Naive thymus-derived CD4-positive, alpha-beta T cell (primary cell): ENCODE data around the gene FIZ1. TPM values are rescaled to one million over a fixed set of nuclear protein-coding genes. Genes with fewer than 3 reads are reported as not detected.
A peak's percentile ranks its signal among the peaks of the same experiment; 100 is the strongest.

Experiments used
- ATAC-seq: fragments of 150-1000 bp; cut with Tn5 transposase; 2 replicates; pipeline ENCODE4 v1.10.0; 2021; ENCODE audit warnings: mild to moderate bottlenecking, moderate library complexity
- CTCF ChIA-PET: fragments of 350-600 bp; sonication (Branson Sonifier 250); formaldehyde crosslinking; loops from one replicate; lab custom pipeline; 2021; ENCODE audit warnings: antibody characterized with exemption; lab: Charles Lee
- POLR2A ChIA-PET: fragments of 350-600 bp; sonication (Branson Sonifier 250); formaldehyde crosslinking; loops from one replicate; lab custom pipeline; 2021; ENCODE audit warnings: antibody characterized with exemption, inconsistent platforms; lab: Charles Lee
- DNase-seq, 9 donors: peaks; one replicate each; pipeline versions ENCODE4 v3.0.0 to v3.0.0-alpha.2; 2020 to 2022; ENCODE audit warnings: mixed read lengths in 1 of 9
- H3K27ac ChIP-seq: one replicate; pipeline ENCODE4 v1.7.0; 2013; ENCODE audit warnings: mild to moderate bottlenecking, low read depth, low read length, moderate library complexity
- H3K27me3 ChIP-seq, 2 donors: one replicate each; pipeline ENCODE4 v1.7.0; 2013; ENCODE audit warnings: low read length in 2 of 2, mild to moderate bottlenecking in 2 of 2, moderate library complexity in 2 of 2; ENCODE audit not compliant: control insufficient read depth in 2 of 2, insufficient read depth in 2 of 2
- H3K36me3 ChIP-seq, 3 experiments: 1 replicate in 2 of 3; 2 replicates in 1 of 3; pipeline ENCODE4 v1.7.0; 2013; ENCODE audit warnings: low read length in 3 of 3, mild to moderate bottlenecking in 3 of 3, moderate library complexity in 1 of 3; ENCODE audit not compliant: insufficient read depth in 3 of 3, control insufficient read depth in 2 of 3
- H3K4me1 ChIP-seq, 2 donors: one replicate each; pipeline ENCODE4 v1.7.0; 2013; ENCODE audit warnings: low read length in 2 of 2, mild to moderate bottlenecking in 2 of 2, moderate library complexity in 1 of 2; ENCODE audit not compliant: control insufficient read depth in 2 of 2, insufficient read depth in 2 of 2
- H3K4me3 ChIP-seq: 2 replicates; pipeline ENCODE4 v1.7.0; 2013; ENCODE audit warnings: mild to moderate bottlenecking, low read length
- H3K9me3 ChIP-seq, 3 experiments: 1 replicate in 2 of 3; 2 replicates in 1 of 3; pipeline ENCODE4 v1.7.0; 2013; ENCODE audit warnings: low read length in 3 of 3; ENCODE audit not compliant: control insufficient read depth in 2 of 3
- H3K27ac Mint-ChIP-seq, 9 donors: one replicate each; pipeline ENCODE4 v1.8.0; 2020 to 2022; ENCODE audit warnings: mixed read lengths in 9 of 9, mild to moderate bottlenecking in 8 of 9, moderate library complexity in 5 of 9, inconsistent platforms in 2 of 9
- H3K27me3 Mint-ChIP-seq, 5 donors: one replicate each; pipeline ENCODE4 v1.8.0; 2021 to 2022; ENCODE audit warnings: mixed read lengths in 5 of 5, mild to moderate bottlenecking in 1 of 5
- H3K36me3 Mint-ChIP-seq, 5 donors: one replicate each; pipeline ENCODE4 v1.8.0; 2020 to 2022; ENCODE audit warnings: mixed read lengths in 5 of 5, mild to moderate bottlenecking in 3 of 5, inconsistent platforms in 1 of 5
- H3K4me1 Mint-ChIP-seq, 7 donors: one replicate each; pipeline ENCODE4 v1.8.0; 2020 to 2022; ENCODE audit warnings: mixed read lengths in 7 of 7, mild to moderate bottlenecking in 3 of 7, inconsistent platforms in 1 of 7
- H3K4me3 Mint-ChIP-seq, 10 donors: one replicate each; pipeline ENCODE4 v1.8.0; 2020 to 2022; ENCODE audit warnings: mild to moderate bottlenecking in 10 of 10, mixed read lengths in 10 of 10, moderate library complexity in 6 of 10, inconsistent platforms in 2 of 10
- H3K9me3 Mint-ChIP-seq, 11 donors: one replicate each; pipeline ENCODE4 v1.8.0; 2020 to 2022; ENCODE audit warnings: mixed read lengths in 11 of 11, mild to moderate bottlenecking in 4 of 11, inconsistent platforms in 1 of 11, moderate library complexity in 1 of 11
- intact Hi-C, 2 donors: fragments of 100-400 bp; cut with micrococcal nuclease; formaldehyde crosslinking; loops; one replicate each; pipeline ENCODE4 v1.15.1; 2023
- polyA plus RNA-seq, 2 donors: library from polyadenylated mRNA; unstranded; fragments of 300-500 nt; fragmentation: Illumina TruSeq; gene quantifications; one replicate each; pipeline ENCODE4 v1.2.3, GENCODE V29; 2021
- total RNA-seq, 6 experiments: library from RNA in 5 of 6; stranded (reverse) in 5 of 6; gene quantifications; 1 replicate in 5 of 6; 2 replicates in 1 of 6; pipeline ENCODE4 v1.2.3 and lab custom pipeline; 2021 to 2026

The FIZ1 gene
- total and polyA plus RNA-seq, 7 experiments from 2014 or later, result 3.3 to 32.0 (median 10.6) TPM

DNA sequence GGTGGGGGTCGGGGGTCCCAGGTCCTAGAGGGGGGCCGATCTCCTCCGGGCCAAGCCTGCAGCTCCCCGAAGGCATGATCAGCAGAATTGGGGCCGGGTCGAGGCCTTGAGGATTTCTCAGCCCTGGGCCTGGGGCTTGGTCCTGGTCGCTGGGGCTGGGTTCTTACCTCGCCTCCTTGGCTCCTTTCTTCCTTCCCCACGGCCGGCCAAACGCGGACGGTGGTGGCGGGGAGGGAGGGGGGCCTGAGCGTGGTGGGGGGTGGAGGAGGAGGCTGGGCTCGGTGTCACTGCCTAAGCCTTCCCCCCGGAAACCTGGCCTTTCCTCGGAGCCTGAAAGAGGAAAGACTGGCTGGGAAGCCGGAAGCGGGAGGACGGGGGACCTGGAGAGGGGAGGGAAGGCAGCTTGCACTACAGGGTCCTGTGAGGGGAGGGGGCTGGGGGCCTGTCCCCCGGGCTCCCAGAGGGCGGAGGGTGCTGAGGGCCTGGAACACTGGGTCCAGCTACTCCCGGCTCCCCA is 18.6 kb downstream of the FIZ1 start, which contains the start of gene ZNF579:
ZNF579 (minus strand) TSS at position 221 of the 517 bp plus-strand sequence. CDS start 1,209 bp downstream, outside the sequence.
- H3K27me3 ChIP-seq, result no peaks in the 10 kb centered on the region
- peaks cover 0 to 11% (median 0%) of the 10 kb centered on the region in 3 experiments for H3K36me3 ChIP-seq
- H3K4me1 ChIP-seq, result peaks cover 8 to 16% of the 10 kb centered on the region in 2 donors
- H3K9me3 Mint-ChIP-seq, result peaks cover 0 to 8% (median 3%) of the 10 kb centered on the region in 11 donors
- CTCF ChIA-PET, result interaction anchor here (0.6 to 2.0 kb wide), 2 partner anchors 16 to 25 kb away, joined by 3 to 5 read pairs; partner anchors contain the start of gene ZNF865
- H3K4me3 Mint-ChIP-seq, result peak within 1 kb of the TSS; percentile 85 to 92 (median 88)
- peak within 1 kb of the TSS; percentile 87 for H3K27ac ChIP-seq
- peaks cover 0 to 16% (median 0%) of the 10 kb centered on the region in 5 donors for H3K27me3 Mint-ChIP-seq
- peaks cover 0 to 3% (median 0%) of the 10 kb centered on the region in 3 experiments for H3K9me3 ChIP-seq
- peak in 8 of 9 donors; percentile 50 to 82 (median 64) for DNase-seq
- intact Hi-C loops, result loop anchor here (1.0 to 10.0 kb wide), 7 partner anchors 19 to 196 kb away; partner anchors contain the start of genes FIZ1 (in 2 of the 2), ZNF865 (in 2 of the 2), EPN1 (in 1 of the 2) and RPL28 (in 1 of the 2)
- peaks cover 21 to 35% (median 29%) of the 10 kb centered on the region in 7 donors for H3K4me1 Mint-ChIP-seq
- peaks cover 0 to 15% (median 9%) of the 10 kb centered on the region in 5 donors for H3K36me3 Mint-ChIP-seq
- POLR2A ChIA-PET, result interaction anchor here (0.6 to 2.7 kb wide), 6 partner anchors 18 to 504 kb away, joined by 3 to 20 read pairs (median 7); partner anchors contain the start of genes FIZ1, U2AF2 and ZNF524
- peak; percentile 86 for ATAC-seq
- H3K4me3 ChIP-seq, result peak within 1 kb of the TSS; percentile 82
- peak within 1 kb of the TSS; percentile 76 to 96 (median 88) for H3K27ac Mint-ChIP-seq

DNA sequence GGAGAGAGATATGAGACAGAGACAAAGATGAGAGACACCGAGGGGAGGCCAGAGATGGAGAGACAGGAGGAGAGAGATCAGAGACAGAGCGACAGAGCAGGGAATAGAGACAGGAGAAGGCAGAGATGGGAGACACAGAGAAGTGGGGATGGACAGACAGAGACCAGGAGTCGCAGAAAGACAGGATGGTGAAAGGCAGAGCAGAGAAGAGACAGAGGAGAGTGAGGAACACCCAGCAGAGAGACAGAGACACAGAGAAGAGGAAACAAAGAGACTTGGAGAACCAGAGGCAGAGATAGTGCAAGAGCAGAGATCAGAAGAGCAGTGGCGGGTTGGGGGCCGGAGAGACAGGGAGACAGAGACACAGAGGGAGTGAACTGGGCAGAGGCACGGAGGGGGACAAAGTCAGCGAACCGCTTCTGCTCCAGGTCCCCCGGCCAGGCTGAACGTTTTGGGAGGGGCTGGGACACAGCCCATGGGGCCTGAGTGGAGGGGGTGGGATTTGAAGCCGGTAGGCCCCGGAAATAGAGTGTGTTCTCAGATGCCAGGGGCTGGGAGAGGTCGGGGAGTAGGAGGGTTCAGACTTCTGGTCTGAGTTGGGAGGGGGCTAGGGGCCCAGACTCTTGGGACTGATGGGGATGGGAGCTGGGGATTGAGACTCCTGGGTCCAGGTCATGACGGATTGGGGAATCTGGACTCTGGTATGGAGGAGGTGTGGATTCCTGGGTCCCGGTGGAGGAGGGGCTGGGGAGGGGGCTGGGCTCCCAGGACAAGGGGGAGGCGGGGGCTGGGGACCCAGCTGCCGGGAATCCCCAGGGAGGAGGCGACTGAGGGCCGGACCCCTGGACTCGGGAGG is 19.3 kb downstream of the FIZ1 start:
- H3K4me3 Mint-ChIP-seq, result peak overlapping the region; percentile 85 to 92 (median 88)
- CTCF ChIA-PET, result interaction anchor here (2.0 kb wide), 1 partner anchor 26 kb away, joined by 5 read pairs; the partner anchor contains the start of gene ZNF865
- H3K9me3 Mint-ChIP-seq, result peaks cover 0 to 8% (median 3%) of the 10 kb centered on the region in 11 donors
- Histone ChIP-seq H3K9me3 (peaks cover 0 to 3% (median 0%) of the 10 kb centered on the region in 3 experiments), H3K36me3 (peaks cover 0 to 11% (median 0%) of the 10 kb centered on the region in 3 experiments), H3K27me3 (no peaks in the 10 kb centered on the region), H3K4me1 (peaks cover 8 to 16% of the 10 kb centered on the region in 2 donors), H3K4me3 (peak overlapping the region; percentile 82), H3K27ac (peak overlapping the region; percentile 87)
- POLR2A ChIA-PET, result interaction anchor here (0.6 to 2.7 kb wide), 4 partner anchors 19 to 503 kb away, joined by 3 to 20 read pairs (median 12); partner anchors contain the start of genes FIZ1 and ZNF524
- H3K27me3 Mint-ChIP-seq, result peaks cover 0 to 9% (median 0%) of the 10 kb centered on the region in 5 donors
- DNase-seq, result peak in 2 of 9 donors; percentile 9 to 20
- H3K4me1 Mint-ChIP-seq, result peaks cover 16 to 29% (median 23%) of the 10 kb centered on the region in 7 donors
- peak; percentile 29 for ATAC-seq
- intact Hi-C loops, result loop anchor here (1.0 to 10.0 kb wide), 7 partner anchors 19 to 195 kb away; partner anchors contain the start of genes FIZ1 (in 2 of the 2), ZNF865 (in 2 of the 2), EPN1 (in 1 of the 2) and RPL28 (in 1 of the 2)
- H3K36me3 Mint-ChIP-seq, result peaks cover 0 to 15% (median 9%) of the 10 kb centered on the region in 5 donors
- peak overlapping the region; percentile 74 to 96 (median 88) for H3K27ac Mint-ChIP-seq

DNA sequence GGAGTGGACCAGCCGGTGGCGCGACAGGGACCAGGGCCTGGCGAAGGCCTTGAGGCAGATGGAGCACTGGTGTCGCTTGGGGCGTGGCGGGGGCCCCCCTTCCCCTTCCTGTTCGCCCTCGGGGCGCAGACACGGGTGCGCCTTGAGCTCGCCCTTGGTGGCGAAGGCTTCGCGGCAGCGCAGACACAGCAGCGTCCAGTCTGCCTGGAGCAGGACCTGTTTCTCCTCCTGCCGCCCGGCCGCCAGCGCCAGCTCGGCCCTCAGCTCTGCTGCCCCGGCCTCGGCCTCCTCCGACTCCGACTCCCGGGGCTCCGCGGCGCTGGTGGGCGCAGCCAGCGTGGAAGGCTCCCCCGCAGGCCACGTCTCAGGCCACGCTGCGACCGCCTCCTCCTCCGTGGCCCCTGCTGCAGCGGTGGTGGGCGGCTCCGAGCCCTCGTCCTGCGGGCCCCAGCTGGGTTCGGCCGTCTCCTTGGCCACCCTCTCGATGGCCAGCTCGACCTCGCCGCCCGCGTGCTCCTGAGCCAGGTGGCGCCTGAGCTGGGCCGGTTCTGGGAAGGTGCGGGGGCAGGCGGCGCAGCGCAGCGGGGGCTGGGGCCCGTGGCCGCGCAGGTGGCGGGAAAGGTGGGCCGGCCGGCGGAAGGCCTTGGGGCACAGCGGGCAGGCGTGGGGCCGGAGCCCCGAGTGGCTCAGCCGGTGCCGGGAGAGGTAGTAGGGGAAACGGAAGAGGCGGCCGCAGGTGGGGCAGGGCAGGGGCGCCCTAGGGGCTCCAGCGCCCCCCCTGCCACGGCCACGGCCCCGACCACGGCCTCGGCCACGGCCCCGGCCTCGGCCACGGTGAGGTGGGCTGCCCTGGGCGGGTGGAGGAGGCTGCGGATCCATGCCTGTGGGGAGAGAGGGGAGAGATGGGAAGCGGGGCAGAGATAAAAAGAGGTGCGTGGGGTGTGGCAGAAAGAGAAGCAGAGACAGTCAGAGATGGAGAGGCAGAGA is 20.3 kb downstream of the FIZ1 start:
- H3K36me3 Mint-ChIP-seq, result peaks cover 0 to 15% (median 9%) of the 10 kb centered on the region in 5 donors
- H3K4me3 ChIP-seq, result no peak overlapping the region
- peaks cover 0 to 11% (median 0%) of the 10 kb centered on the region in 3 experiments for H3K36me3 ChIP-seq
- peaks cover 16 to 25% (median 20%) of the 10 kb centered on the region in 7 donors for H3K4me1 Mint-ChIP-seq
- no peak for DNase-seq
- no peaks in the 10 kb centered on the region for H3K27me3 ChIP-seq
- H3K4me3 Mint-ChIP-seq, result peak overlapping the region; percentile 85 to 92 (median 88)
- ATAC-seq, result no peak
- peak overlapping the region; percentile 74 to 96 (median 88) for H3K27ac Mint-ChIP-seq
- peaks cover 0 to 3% (median 0%) of the 10 kb centered on the region in 3 experiments for H3K9me3 ChIP-seq
- H3K4me1 ChIP-seq, result peaks cover 8 to 16% of the 10 kb centered on the region in 2 donors
- CTCF ChIA-PET, result no interaction called here
- POLR2A ChIA-PET, result no interaction called here
- H3K27ac ChIP-seq, result peak overlapping the region; percentile 87
- intact Hi-C loops, result no loop called here
- peaks cover 0 to 8% (median 3%) of the 10 kb centered on the region in 11 donors for H3K9me3 Mint-ChIP-seq
- no peaks in the 10 kb centered on the region for H3K27me3 Mint-ChIP-seq

GRCh38 chr19:55578031-55578760 is 21.1 kb downstream of the FIZ1 start:
- H3K4me1 ChIP-seq, result peaks cover 8 to 16% of the 10 kb centered on the region in 2 donors
- Mint-ChIP-seq H3K9me3 (peaks cover 0 to 8% (median 3%) of the 10 kb centered on the region in 11 donors), H3K4me3 (peak overlapping the region in 1 of 10 donors; percentile 51), H3K27ac (no peak overlapping the region), H3K27me3 (no peaks in the 10 kb centered on the region), H3K4me1 (peaks cover 16 to 25% (median 20%) of the 10 kb centered on the region in 7 donors), H3K36me3 (peaks cover 0 to 15% (median 9%) of the 10 kb centered on the region in 5 donors)
- ChIA-PET POLR2A (no interaction called here), CTCF (no interaction called here)
- H3K36me3 ChIP-seq, result peaks cover 0 to 11% (median 0%) of the 10 kb centered on the region in 3 experiments
- ATAC-seq (no peak), DNase-seq (no peak)
- no peaks in the 10 kb centered on the region for H3K27me3 ChIP-seq
- peaks cover 0 to 3% (median 0%) of the 10 kb centered on the region in 3 experiments for H3K9me3 ChIP-seq
- intact Hi-C loops, result no loop called here
- no peak overlapping the region for H3K4me3 ChIP-seq
- H3K27ac ChIP-seq, result no peak overlapping the region

- H3K4me1 ChIP-seq, result peaks cover 5 to 14% of the 10 kb centered on the region in 2 donors
- peaks cover 0 to 15% (median 9%) of the 10 kb centered on the region in 5 donors for H3K36me3 Mint-ChIP-seq
- peak overlapping the region in 8 of 10 donors; percentile 2 to 70 (median 38) for H3K4me3 Mint-ChIP-seq
- peak overlapping the region in 2 of 9 donors; percentile 26 to 80 for H3K27ac Mint-ChIP-seq
- ChIA-PET CTCF (interaction anchor here (0.6 kb wide), 1 partner anchor 158 kb away, joined by 3 read pairs; no protein-coding TSS in a partner anchor), POLR2A (no interaction called here)
- H3K27ac ChIP-seq, result no peak overlapping the region
- H3K27me3 Mint-ChIP-seq, result no peaks in the 10 kb centered on the region
- no peak overlapping the region for H3K4me3 ChIP-seq
- intact Hi-C loops, result no loop called here
- no peak for ATAC-seq
- H3K9me3 Mint-ChIP-seq, result peaks cover 0 to 8% (median 3%) of the 10 kb centered on the region in 11 donors
- H3K27me3 ChIP-seq, result no peaks in the 10 kb centered on the region
- peaks cover 0 to 3% (median 0%) of the 10 kb centered on the region in 3 experiments for H3K9me3 ChIP-seq
- no peak for DNase-seq
- H3K36me3 ChIP-seq, result peaks cover 0 to 11% (median 0%) of the 10 kb centered on the region in 3 experiments
- H3K4me1 Mint-ChIP-seq, result peaks cover 12 to 20% (median 17%) of the 10 kb centered on the region in 7 donors
Observed at GRCh38 chr19:55576746-55577145, 22.6 kb downstream of the FIZ1 start.
